Measurements from ENCODE around the gene C15orf39. TPM values are rescaled to one million over a fixed set of nuclear protein-coding genes. Genes with fewer than 3 reads are reported as not detected.

Gene C15orf39
- total RNA-seq, 4 donors from 2014 or later, result 7.8 to 25.0 (median 13.9) TPM

DNA sequence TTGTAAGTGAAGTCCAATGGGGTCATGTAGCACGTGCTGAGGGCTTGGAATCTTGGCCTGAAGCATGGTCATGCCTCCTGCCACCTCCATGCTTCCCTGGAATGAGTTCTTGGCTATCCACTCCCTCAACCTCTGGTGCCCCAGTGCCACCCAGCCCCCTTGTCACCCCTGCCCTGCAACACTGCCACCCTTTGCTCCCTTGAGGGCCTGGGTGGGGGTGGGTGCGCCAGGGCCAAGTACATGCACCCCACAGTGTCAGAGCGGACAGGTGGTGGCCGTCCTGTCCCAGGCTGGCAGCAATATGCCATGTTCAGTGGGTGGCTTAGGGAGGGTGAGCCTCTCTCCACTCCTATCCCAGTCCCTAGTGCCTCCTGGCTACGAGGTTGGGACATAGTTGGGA is 27.6 kb upstream of the C15orf39 start:
- TF ChIP-seq CTCF (IDR thresholded peaks at IDR 0.05), result no peak
- ATAC-seq (ENCODE audit: low FRiP score), result no peak
- DNase-seq (ENCODE audit: low spot score), result no peak

GRCh38 chr15:75174729-75175128 is 27.0 kb upstream of the C15orf39 start:
- TF ChIP-seq CTCF (IDR thresholded peaks at IDR 0.05), result no peak
- DNase-seq (ENCODE audit: low spot score) (no peak), ATAC-seq (ENCODE audit: low FRiP score) (no peak)

DNA sequence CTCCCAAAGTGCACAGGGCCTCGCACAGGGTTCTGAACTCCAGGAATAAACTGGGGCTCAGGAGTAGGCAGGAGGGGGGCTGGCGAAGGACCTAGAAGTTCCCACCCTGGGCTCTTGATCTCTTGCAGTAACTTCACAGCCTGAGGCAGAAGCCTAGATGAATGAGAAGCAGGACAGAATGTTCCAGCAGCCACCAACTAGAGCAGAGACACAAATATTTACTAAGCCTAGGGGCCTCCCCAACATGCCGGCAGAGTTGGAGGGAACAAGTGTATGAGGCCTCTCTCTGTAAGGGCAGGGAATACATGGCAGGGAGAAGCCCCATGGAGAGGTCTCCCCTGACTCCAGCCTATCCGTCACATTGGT is 25.3 kb upstream of the C15orf39 start:
- DNase-seq (ENCODE audit: low spot score), result no peak
- ATAC-seq (ENCODE audit: low FRiP score), result no peak
- no peak for TF ChIP-seq CTCF (IDR thresholded peaks at IDR 0.05)

DNA sequence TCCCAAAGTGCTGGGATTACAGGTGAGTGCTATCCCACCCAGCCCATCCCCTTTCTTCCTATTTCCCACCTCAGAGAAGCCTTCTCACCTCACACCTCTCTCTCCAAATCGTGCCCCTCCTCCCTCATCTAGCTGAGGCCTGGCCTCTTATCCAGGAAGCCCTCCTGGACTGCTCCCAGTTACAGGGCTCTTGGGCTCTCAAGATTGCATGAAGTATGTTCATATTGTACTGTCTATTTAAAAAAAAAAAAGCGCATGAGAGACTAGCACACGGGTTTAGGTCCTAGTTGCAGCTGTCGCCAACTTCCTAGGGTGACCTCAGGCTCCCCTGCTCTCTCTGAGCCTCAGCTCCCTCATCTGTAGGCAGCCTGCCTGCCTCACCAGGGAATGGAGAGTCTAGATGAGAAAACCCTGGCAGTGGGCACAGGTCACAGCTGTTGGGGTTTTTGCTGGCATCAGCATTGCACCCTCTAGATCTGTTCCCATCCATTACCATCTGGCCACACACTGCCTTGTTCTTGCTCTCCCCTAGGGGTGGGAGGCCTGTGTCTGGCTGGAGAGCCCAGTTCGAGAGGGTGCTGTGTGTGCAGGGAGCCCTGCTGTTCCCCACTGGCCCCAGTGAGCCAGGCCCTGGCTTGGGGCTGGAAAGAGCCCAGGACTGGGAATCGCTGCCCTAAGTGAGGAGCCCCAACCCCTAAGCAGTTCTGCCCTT is 24.2 kb upstream of the C15orf39 start:
- DNase-seq (ENCODE audit: low spot score) (no peak), ATAC-seq (ENCODE audit: low FRiP score) (no peak)
- TF ChIP-seq CTCF (IDR thresholded peaks at IDR 0.05), result no peak

DNA sequence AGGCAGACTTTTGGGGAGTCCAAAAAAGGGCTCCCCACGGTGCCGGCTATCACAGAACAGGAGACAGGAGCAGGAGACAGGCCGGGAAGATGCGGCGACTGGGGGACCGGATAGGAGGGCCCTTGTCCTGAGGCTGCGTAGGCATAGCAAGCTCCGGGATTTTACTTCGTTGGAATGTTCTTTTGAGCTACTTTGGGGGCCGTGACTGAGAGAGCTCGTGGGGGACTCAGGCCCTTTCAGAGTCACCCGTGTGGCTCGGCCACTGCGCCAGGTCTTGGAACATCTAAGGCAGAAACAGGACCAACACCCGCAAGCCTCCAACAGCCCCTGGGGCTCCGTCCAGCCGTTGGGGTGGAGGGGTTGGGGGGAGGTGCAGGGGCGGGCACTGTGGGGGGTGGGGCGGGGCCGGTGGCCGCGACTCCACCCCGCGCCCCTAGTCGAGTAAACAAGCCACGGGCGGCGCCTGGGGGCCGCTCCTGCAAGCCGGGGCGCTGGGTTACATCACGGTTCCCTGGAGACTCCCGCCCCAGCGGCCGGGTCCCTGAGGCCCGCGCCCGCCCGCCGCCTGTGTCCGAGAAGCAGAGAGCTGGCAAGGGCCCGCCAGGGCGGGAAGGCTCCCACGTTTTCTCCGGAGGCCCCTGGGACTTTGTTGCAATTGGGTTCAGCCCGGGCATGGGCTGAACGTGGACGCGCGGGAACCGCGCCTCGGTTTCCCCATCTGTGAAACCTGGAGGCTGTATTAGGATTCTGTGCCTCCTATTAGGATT is 23.3 kb upstream of the C15orf39 start:
- ATAC-seq (ENCODE audit: low FRiP score), result peak; percentile 7
- TF ChIP-seq CTCF (IDR thresholded peaks at IDR 0.05), result no peak
- no peak for DNase-seq (ENCODE audit: low spot score)

DNA sequence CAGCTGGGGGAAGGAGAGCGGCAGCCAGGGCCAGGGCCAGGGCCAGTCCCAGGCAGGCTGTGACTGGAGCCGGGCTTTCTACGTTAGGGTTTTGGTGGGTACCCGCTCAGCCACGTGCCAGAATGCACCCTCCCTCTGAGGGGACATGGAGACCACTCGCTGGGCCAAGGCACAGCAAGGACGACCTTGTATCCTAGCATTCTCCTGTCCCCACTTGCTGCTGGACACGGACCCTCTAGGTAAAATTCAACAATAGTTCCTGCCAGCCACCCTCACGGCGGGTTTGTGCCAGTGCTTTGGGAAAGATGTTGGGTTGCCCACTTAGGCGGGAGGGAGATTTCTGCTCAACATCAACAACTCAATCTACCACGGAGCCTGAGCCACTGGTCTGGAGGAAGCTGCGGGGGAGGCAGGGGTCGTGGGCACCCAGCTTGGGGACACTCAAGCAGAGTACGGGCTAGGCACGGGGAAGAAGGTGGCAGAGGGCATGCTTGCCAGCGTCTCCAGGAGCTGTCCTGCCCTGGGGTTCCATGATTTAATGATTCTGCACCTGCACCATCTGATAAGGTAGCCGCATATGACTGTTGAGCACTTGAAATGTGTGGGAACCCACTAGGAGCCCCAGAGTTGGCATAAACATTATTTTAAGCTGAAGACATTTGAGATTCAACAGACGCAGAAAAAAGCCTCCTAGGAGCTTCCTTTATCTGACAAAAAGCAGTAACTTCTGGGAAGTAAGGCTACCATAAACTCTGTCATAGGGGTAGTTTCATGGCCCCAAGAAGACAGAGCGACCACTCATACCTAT is 22.5 kb upstream of the C15orf39 start:
- no peak for DNase-seq (ENCODE audit: low spot score)
- ATAC-seq (ENCODE audit: low FRiP score), result peak; percentile 5
- TF ChIP-seq CTCF (IDR thresholded peaks at IDR 0.05), result no peak

Measured in omental fat pad (tissue), 4 donors.